Lung (tissue), 12 donors: ENCODE measurements around the gene OBP2B. TPM values are rescaled to one million over a fixed set of nuclear protein-coding genes. Genes with fewer than 3 reads are reported as not detected.

Experiments
- ATAC-seq: fragments of 200-7000 bp; cut with Tn5 transposase; one replicate; pipeline ENCODE4 v1.9.1; 2020; ENCODE audit warnings: moderate number of reproducible peaks; ENCODE audit not compliant: insufficient read depth, low FRiP score
- DNase-seq, 3 donors: peaks; one replicate each; pipeline ENCODE4 v3.0.0-alpha.2; 2013 to 2017
- H3K27ac ChIP-seq, 2 donors: one replicate each; pipeline ENCODE4 v1.5.1; 2013; ENCODE audit warnings: mild to moderate bottlenecking in 2 of 2, moderate library complexity in 2 of 2, control low read depth in 1 of 2, inconsistent platforms in 1 of 2, low read depth in 1 of 2, low read length in 1 of 2
- H3K27me3 ChIP-seq, 3 donors: one replicate each; pipeline ENCODE4 v1.5.1; 2013; ENCODE audit warnings: low read length in 2 of 3; ENCODE audit not compliant: control insufficient read depth in 3 of 3, insufficient read depth in 3 of 3
- H3K36me3 ChIP-seq, 4 donors: one replicate each; pipeline ENCODE4 v1.5.1; 2013; ENCODE audit warnings: low read length in 4 of 4, mild to moderate bottlenecking in 1 of 4, moderate library complexity in 1 of 4; ENCODE audit not compliant: control insufficient read depth in 4 of 4, insufficient read depth in 4 of 4
- H3K4me1 ChIP-seq, 5 donors: one replicate each; pipeline ENCODE4 v1.5.1; 2013; ENCODE audit warnings: low read length in 5 of 5, mild to moderate bottlenecking in 2 of 5, moderate library complexity in 1 of 5; ENCODE audit not compliant: control insufficient read depth in 5 of 5, insufficient read depth in 5 of 5
- H3K4me3 ChIP-seq: one replicate; pipeline ENCODE4 v1.5.1; 2013; ENCODE audit warnings: mild to moderate bottlenecking, control low read depth, moderate library complexity
- H3K9ac ChIP-seq, 2 donors: one replicate each; pipeline ENCODE4 v1.5.1; 2013; ENCODE audit warnings: low read length in 2 of 2, control low read depth in 1 of 2; ENCODE audit not compliant: insufficient read depth in 1 of 2
- H3K9me3 ChIP-seq, 4 donors: one replicate each; pipeline ENCODE4 v1.5.1; 2013; ENCODE audit warnings: low read length in 3 of 4, mild to moderate bottlenecking in 1 of 4, moderate library complexity in 1 of 4; ENCODE audit not compliant: control insufficient read depth in 4 of 4, insufficient read depth in 3 of 4
- WGBS, 2 donors: extraction: QIAGEN DNeasy Blood & Tissue Kit; methylation state at CpG; one replicate each; pipeline ENCODE4 v1.1.7; 2013; 5-methylcytosine and 5-hydroxymethylcytosine counted together
- polyA plus RNA-seq, 2 donors: library from polyadenylated mRNA; stranded (reverse); fragments of 200-250 nt; gene quantifications; one replicate each; pipeline ENCODE4 v1.2.1, GENCODE V29; 2013
- total RNA-seq, 2 donors: library from RNA; depleted of rRNA in 1 of 2; stranded (reverse); fragments of >200 nt in 1 of 2; gene quantifications; one replicate each; pipeline ENCODE4 v1.2.1, GENCODE V29; 2014 to 2021
- TF ChIP-seq, protein P1 (sequence below): IDR thresholded peaks from 2 replicates; pipeline ENCODE4 v1.5.1; 2012; ENCODE audit warnings: mild to moderate bottlenecking; ENCODE audit errors: control extremely low read depth, extremely low read depth
- donor health status: control.
- donor health status: control.
- donor health status: Bipolar disorder and iron deficiency.
- donor health status: healthy.
- donor health status: DM: yes; HTN: yes; CAD: no.

OBP2B gene
- total and polyA plus RNA-seq, 4 donors = not detected

DNA sequence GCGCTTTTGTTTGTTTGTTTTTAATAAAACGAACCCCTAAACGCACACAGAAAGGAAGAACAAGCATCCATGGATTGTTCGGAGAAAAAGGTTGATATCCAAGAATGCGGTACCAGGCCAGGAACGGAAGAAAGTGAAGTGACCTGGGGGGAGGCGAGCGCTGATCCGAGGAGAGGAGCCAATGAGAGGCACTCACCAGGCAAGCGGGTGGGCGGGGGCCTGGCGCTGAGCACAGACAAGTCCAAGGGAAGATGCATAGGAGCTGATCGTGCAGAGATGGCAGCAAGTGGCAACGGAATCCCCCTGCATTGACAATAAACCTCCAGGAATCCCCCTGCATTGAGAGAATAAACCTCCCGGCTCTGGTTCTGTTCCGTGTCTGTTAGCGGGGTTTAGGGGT lies 8.4 kb downstream of the OBP2B start:
- no peak for ATAC-seq
- no peak for DNase-seq
- Histone ChIP-seq H3K4me1 (no peaks in the 10 kb centered on the region), H3K9me3 (peaks cover 0 to 2% (median 0%) of the 10 kb centered on the region in 4 donors), H3K27ac (no peak overlapping the region), H3K36me3 (no peaks in the 10 kb centered on the region), H3K4me3 (no peak overlapping the region), H3K9ac (no peak overlapping the region), H3K27me3 (peaks cover 0 to 11% (median 3%) of the 10 kb centered on the region in 3 donors)
- 89 to 93% methylated on average over 17 of the region's 17 CpGs for WGBS, 2 donors
- TF ChIP-seq, protein P1, sequence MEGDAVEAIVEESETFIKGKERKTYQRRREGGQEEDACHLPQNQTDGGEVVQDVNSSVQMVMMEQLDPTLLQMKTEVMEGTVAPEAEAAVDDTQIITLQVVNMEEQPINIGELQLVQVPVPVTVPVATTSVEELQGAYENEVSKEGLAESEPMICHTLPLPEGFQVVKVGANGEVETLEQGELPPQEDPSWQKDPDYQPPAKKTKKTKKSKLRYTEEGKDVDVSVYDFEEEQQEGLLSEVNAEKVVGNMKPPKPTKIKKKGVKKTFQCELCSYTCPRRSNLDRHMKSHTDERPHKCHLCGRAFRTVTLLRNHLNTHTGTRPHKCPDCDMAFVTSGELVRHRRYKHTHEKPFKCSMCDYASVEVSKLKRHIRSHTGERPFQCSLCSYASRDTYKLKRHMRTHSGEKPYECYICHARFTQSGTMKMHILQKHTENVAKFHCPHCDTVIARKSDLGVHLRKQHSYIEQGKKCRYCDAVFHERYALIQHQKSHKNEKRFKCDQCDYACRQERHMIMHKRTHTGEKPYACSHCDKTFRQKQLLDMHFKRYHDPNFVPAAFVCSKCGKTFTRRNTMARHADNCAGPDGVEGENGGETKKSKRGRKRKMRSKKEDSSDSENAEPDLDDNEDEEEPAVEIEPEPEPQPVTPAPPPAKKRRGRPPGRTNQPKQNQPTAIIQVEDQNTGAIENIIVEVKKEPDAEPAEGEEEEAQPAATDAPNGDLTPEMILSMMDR = no peak

DNA sequence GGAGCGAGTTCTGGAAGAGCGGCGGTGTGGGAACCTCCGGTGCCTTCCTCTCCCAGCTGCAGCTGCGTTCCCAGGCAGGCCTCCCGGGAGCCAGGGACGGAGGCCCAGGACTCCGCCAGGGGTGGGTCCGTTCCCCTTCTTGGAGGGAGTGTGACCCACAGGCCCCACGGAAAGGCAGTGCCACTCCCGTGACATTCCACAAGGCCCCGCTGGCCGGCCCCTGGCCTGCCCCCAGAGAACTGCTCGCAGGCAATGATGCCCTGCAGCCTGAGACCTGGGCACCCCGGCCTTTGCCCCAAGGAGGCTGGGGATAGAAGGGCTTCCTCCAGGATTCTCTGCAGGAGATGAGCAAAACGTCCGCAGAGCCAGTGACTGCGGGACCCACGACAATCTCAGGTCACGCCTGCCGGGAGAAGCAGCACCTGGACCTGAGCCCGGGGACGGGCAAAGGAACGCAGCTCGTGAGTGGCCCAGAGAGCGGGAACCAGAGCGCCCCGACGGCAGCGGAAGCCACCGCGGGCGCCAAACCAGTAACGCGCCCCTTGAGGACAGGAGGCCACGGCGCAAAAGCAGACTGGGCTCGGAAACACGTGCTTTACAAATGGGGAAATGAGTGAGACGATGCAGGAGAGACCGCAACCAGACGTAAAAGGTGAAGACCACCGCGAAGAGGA lies 9.3 kb downstream of the OBP2B start:
- WGBS, 2 donors = 29 to 45% methylated on average over 44 of the region's 44 CpGs
- peak; percentile 69 for ATAC-seq
- H3K36me3 ChIP-seq = no peaks in the 10 kb centered on the region

DNA sequence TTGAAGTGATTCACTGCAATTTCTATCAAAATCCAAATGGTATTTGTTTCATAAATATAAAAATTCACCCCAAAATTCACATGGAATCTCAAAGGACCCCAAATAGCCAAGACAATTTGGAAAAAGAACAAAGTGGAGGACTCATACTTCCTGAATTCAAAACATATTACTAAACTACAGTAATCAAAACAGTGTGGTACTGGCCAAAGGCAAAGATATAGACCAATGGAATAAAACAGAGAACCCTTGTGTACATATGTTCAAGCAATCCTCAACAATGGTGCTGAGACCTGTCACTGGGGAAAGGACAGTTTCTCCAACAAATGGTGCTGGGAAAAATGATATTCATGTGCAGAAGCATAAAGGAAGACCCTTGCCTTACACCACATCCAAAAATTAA lies 14.0 kb downstream of the OBP2B start:
- Histone ChIP-seq H3K27ac (no peak overlapping the region), H3K4me3 (no peak overlapping the region), H3K9me3 (peaks cover 0 to 3% (median 1%) of the 10 kb centered on the region in 4 donors), H3K27me3 (no peaks in the 10 kb centered on the region), H3K36me3 (no peaks in the 10 kb centered on the region), H3K4me1 (no peaks in the 10 kb centered on the region), H3K9ac (no peak overlapping the region)
- DNase-seq (no peak), ATAC-seq (no peak)
- TF ChIP-seq, protein P1 = no peak

More for the DNA sequence above, 9.3 kb downstream of the OBP2B start:
- H3K4me3 ChIP-seq = peak overlapping the region; percentile 54
- peaks cover 0 to 2% (median 1%) of the 10 kb centered on the region in 4 donors for H3K9me3 ChIP-seq
- peak; percentile 39 to 58 (median 57) for DNase-seq
- TF ChIP-seq, protein P1 = no peak
- H3K9ac ChIP-seq = no peak overlapping the region
- H3K4me1 ChIP-seq = no peaks in the 10 kb centered on the region
- H3K27ac ChIP-seq = peak overlapping the region; percentile 11 to 44
- peaks cover 0 to 11% (median 3%) of the 10 kb centered on the region in 3 donors for H3K27me3 ChIP-seq

DNA sequence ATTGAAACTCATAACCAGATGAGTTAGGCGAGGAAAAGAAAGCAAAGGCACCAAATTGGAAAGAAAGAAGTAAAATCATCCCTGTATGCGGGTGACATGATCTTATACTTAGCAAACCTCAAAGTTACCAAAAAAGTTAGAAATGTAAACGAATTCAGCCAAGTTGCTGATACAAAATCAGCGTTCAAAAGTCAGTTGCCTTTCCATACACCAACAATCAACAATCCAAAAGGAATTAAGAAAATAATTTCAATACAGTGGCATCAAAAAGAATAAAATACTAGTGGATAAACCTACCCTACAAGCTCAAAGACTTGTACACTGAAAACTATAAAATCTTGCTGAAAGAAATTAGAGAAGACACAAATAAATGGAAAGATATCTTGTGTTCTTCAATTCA lies 14.5 kb downstream of the OBP2B start:
- H3K4me3 ChIP-seq = no peak overlapping the region
- no peak for DNase-seq
- no peaks in the 10 kb centered on the region for H3K4me1 ChIP-seq
- TF ChIP-seq, protein P1 = no peak
- H3K27me3 ChIP-seq = no peaks in the 10 kb centered on the region
- 82 to 84% methylated on average over 4 of the region's 4 CpGs for WGBS, 2 donors
- H3K27ac ChIP-seq = no peak overlapping the region
- ATAC-seq = no peak
- H3K9ac ChIP-seq = no peak overlapping the region
- peaks cover 0 to 3% (median 1%) of the 10 kb centered on the region in 4 donors for H3K9me3 ChIP-seq
- no peaks in the 10 kb centered on the region for H3K36me3 ChIP-seq
